Neuronal stem cell (in vitro differentiated cells): ENCODE measurements around the gene PRICKLE3.
"Not testable (repeated sequence)": the region's sequence is repeated elsewhere in the genome, so short reads cannot be mapped to it uniquely, and the experiment has no call there.

Experiments used
- DNase-seq: peaks from one replicate; pipeline ENCODE4 v3.0.0-alpha.2; 2013; ENCODE audit warnings: low spot score
- H2AFZ ChIP-seq: one replicate; pipeline ENCODE4 v1.6.1; 2013; ENCODE audit warnings: mild to moderate bottlenecking, low read length, inconsistent platforms
- H2AK5ac ChIP-seq: 2 replicates; pipeline ENCODE4 v1.6.1; 2013; ENCODE audit warnings: low read depth, mild to moderate bottlenecking, inconsistent platforms, low read length, moderate library complexity, mixed read lengths
- H2BK120ac ChIP-seq: 2 replicates; pipeline ENCODE4 v1.6.1; 2013; ENCODE audit warnings: low read depth, mild to moderate bottlenecking, inconsistent platforms, low read length, moderate library complexity, mixed read lengths
- H2BK12ac ChIP-seq: one replicate; pipeline ENCODE4 v1.6.1; 2013; ENCODE audit warnings: low read length, inconsistent platforms
- H2BK15ac ChIP-seq: 2 replicates; pipeline ENCODE4 v1.6.1; 2013; ENCODE audit warnings: mild to moderate bottlenecking, low read length, inconsistent platforms, mixed read lengths
- H2BK5ac ChIP-seq: one replicate; pipeline ENCODE4 v1.6.1; 2013; ENCODE audit warnings: inconsistent platforms, mild to moderate bottlenecking, low read length, moderate library complexity
- H3K14ac ChIP-seq: one replicate; pipeline ENCODE4 v1.6.1; 2013; ENCODE audit warnings: low read length, inconsistent platforms
- H3K18ac ChIP-seq: 2 replicates; pipeline ENCODE4 v1.6.1; 2013; ENCODE audit warnings: low read length, inconsistent platforms
- H3K23ac ChIP-seq: 2 replicates; pipeline ENCODE4 v1.6.1; 2013; ENCODE audit warnings: low read depth, mild to moderate bottlenecking, mixed read lengths, low read length, inconsistent platforms; ENCODE audit not compliant: poor library complexity
- H3K27ac ChIP-seq: replicated peaks from 3 replicates; pipeline ENCODE4 v1.5.1; 2013; ENCODE audit warnings: low read length, inconsistent platforms
- H3K27me3 ChIP-seq, 3 experiments: 2 replicates each; pipeline ENCODE4 v1.6.1; 2013; ENCODE audit warnings: low read length in 3 of 3, mild to moderate bottlenecking in 2 of 3, inconsistent platforms in 1 of 3, low read depth in 1 of 3, mixed read lengths in 1 of 3, moderate library complexity in 1 of 3; ENCODE audit not compliant: control insufficient read depth in 3 of 3, insufficient read depth in 3 of 3
- H3K36me3 ChIP-seq, 2 donors: replicated peaks in 1 of 2; 2 replicates each; pipeline ENCODE4 v1.6.1; 2013; ENCODE audit warnings: low read length in 2 of 2; ENCODE audit not compliant: control insufficient read depth in 2 of 2, insufficient read depth in 2 of 2
- H3K4ac ChIP-seq: 2 replicates; pipeline ENCODE4 v1.6.1; 2013; ENCODE audit warnings: inconsistent platforms, mild to moderate bottlenecking, low read length, moderate library complexity
- H3K4me1 ChIP-seq, 2 donors: 1 replicate in 1 of 2; 2 replicates in 1 of 2; pipeline ENCODE4 v1.6.1; 2013; ENCODE audit warnings: low read length in 2 of 2, low read depth in 1 of 2; ENCODE audit not compliant: control insufficient read depth in 2 of 2, insufficient read depth in 1 of 2
- H3K4me2 ChIP-seq: one replicate; pipeline ENCODE4 v1.6.1; 2013; ENCODE audit warnings: mild to moderate bottlenecking, low read length, inconsistent platforms; ENCODE audit not compliant: insufficient read depth, poor library complexity, severe bottlenecking
- H3K4me3 ChIP-seq, 2 donors: 2 replicates each; pipeline ENCODE4 v1.5.1; 2013; ENCODE audit warnings: low read length in 2 of 2, mild to moderate bottlenecking in 2 of 2, inconsistent platforms in 1 of 2, moderate library complexity in 1 of 2
- H3K79me1 ChIP-seq: one replicate; pipeline ENCODE4 v1.6.1; 2013; ENCODE audit warnings: low read depth, mild to moderate bottlenecking, inconsistent platforms, low read length, moderate library complexity
- H3K9ac ChIP-seq: one replicate; pipeline ENCODE4 v1.6.1; 2013; ENCODE audit warnings: mild to moderate bottlenecking, low read depth, low read length, inconsistent platforms; ENCODE audit not compliant: poor library complexity
- H3K9me3 ChIP-seq, 2 donors: replicated peaks in 1 of 2; 2 replicates each; pipeline versions ENCODE3 to v1.6.1; 2013; ENCODE audit warnings: low read length in 2 of 2, mild to moderate bottlenecking in 2 of 2, inconsistent platforms in 1 of 2, low read depth in 1 of 2, mixed read lengths in 1 of 2, moderate library complexity in 1 of 2; ENCODE audit not compliant: control insufficient read depth in 2 of 2, insufficient read depth in 1 of 2
- H4K8ac ChIP-seq: one replicate; pipeline ENCODE4 v1.6.1; 2013; ENCODE audit warnings: low read depth, mild to moderate bottlenecking, inconsistent platforms, low read length, moderate library complexity
- H4K91ac ChIP-seq: one replicate; pipeline ENCODE4 v1.6.1; 2013; ENCODE audit warnings: low read length, low read depth, mild to moderate bottlenecking, inconsistent platforms; ENCODE audit not compliant: poor library complexity
- WGBS, 2 donors: extraction: QIAGEN DNeasy Blood & Tissue Kit; methylation state at CpG; one replicate each; pipeline ENCODE4 v1.1.7; 2013; ENCODE audit warnings: missing lambda C conversion rate in 2 of 2, mixed read lengths in 1 of 2; ENCODE audit not compliant: insufficient read length in 2 of 2, insufficient replicate concordance in 1 of 2; ENCODE audit errors: extremely low coverage in 2 of 2; 5-methylcytosine and 5-hydroxymethylcytosine counted together

PRICKLE3 gene

GRCh38 chrX:49173544-49173943, 12.6 kb downstream of the PRICKLE3 start:
- H3K9ac ChIP-seq, H3K4ac ChIP-seq, H4K91ac ChIP-seq, H2AK5ac ChIP-seq, H3K4me2 ChIP-seq, H2BK15ac ChIP-seq, H3K9me3 ChIP-seq, H2BK120ac ChIP-seq, H3K4me3 ChIP-seq, H3K4me1 ChIP-seq, H3K36me3 ChIP-seq, H2AFZ ChIP-seq, H3K79me1 ChIP-seq, H3K27ac ChIP-seq, H4K8ac ChIP-seq, H2BK12ac ChIP-seq, DNase-seq, H3K14ac ChIP-seq, H3K23ac ChIP-seq, H3K18ac ChIP-seq, H2BK5ac ChIP-seq: not testable (repeated sequence)
- no CpG with 5 or more reads among the region's 8 CpGs for WGBS, 2 donors
- peaks cover 4 to 38% (median 23%) of the 10 kb centered on the region in 3 experiments for H3K27me3 ChIP-seq

- peaks cover 4 to 38% (median 23%) of the 10 kb centered on the region in 3 experiments for H3K27me3 ChIP-seq
- no CpG with 5 or more reads among the region's 37 CpGs for WGBS, 2 donors
Observed at GRCh38 chrX:49172280-49172780, 13.8 kb downstream of the PRICKLE3 start.

GRCh38 chrX:49171752-49172279, 14.4 kb downstream of the PRICKLE3 start, which contains the start of gene PLP2:
PLP2 (plus strand) TSS chrX:49171898; CDS start chrX:49172001, 103 bp downstream.
- no peaks in the 10 kb centered on the region for H3K36me3 ChIP-seq
- H3K9me3 ChIP-seq: no peaks in the 10 kb centered on the region
- peaks cover 4 to 38% (median 23%) of the 10 kb centered on the region in 3 experiments for H3K27me3 ChIP-seq
- H3K79me1 ChIP-seq: no peaks in the 10 kb centered on the region
- H3K27ac ChIP-seq: no peak within 1 kb of the TSS
- H3K4me3 ChIP-seq: peak within 1 kb of the TSS; percentile 17 to 75
- H2AK5ac ChIP-seq: no peak within 1 kb of the TSS
- no peak within 1 kb of the TSS for H2BK5ac ChIP-seq
- no peak within 1 kb of the TSS for H2BK120ac ChIP-seq
- no peak within 1 kb of the TSS for H3K23ac ChIP-seq
- H3K4me1 ChIP-seq: peaks cover 0 to 4% of the 10 kb centered on the region in 2 donors
- H3K18ac ChIP-seq: peak within 1 kb of the TSS; percentile 80
- no peak within 1 kb of the TSS for H2BK15ac ChIP-seq
- H3K9ac ChIP-seq: no peak within 1 kb of the TSS
- H3K4me2 ChIP-seq: peak within 1 kb of the TSS; percentile 62
- H3K14ac ChIP-seq: no peak within 1 kb of the TSS
- H3K4ac ChIP-seq: no peak within 1 kb of the TSS
- H2BK12ac ChIP-seq: no peak within 1 kb of the TSS
- peak within 1 kb of the TSS; percentile 87 for H2AFZ ChIP-seq
- no peak for DNase-seq
- no CpG with 5 or more reads among the region's 46 CpGs for WGBS, 2 donors
- H4K91ac ChIP-seq: no peak within 1 kb of the TSS
- H4K8ac ChIP-seq: no peak within 1 kb of the TSS

More at GRCh38 chrX:49172280-49172780, 13.8 kb downstream of the PRICKLE3 start:
- Histone ChIP-seq H3K9ac (no peak overlapping the region), H3K4me3 (peak overlapping the region in 1 of 2 donors; percentile 75), H3K36me3 (no peaks in the 10 kb centered on the region), H2BK120ac (no peak overlapping the region), H2BK5ac (no peak overlapping the region), H4K8ac (no peak overlapping the region), H4K91ac (no peak overlapping the region), H3K27ac (no peak overlapping the region), H3K79me1 (no peaks in the 10 kb centered on the region), H3K23ac (no peak overlapping the region), H3K4me2 (peak overlapping the region; percentile 62), H3K4me1 (peaks cover 0 to 2% of the 10 kb centered on the region in 2 donors), H3K4ac (no peak overlapping the region), H3K9me3 (no peaks in the 10 kb centered on the region), H3K18ac (peak overlapping the region; percentile 80), H2BK12ac (no peak overlapping the region), H2AFZ (peak overlapping the region; percentile 87), H2BK15ac (no peak overlapping the region), H3K14ac (no peak overlapping the region), H2AK5ac (no peak overlapping the region)
- DNase-seq: no peak

- Histone ChIP-seq H3K4me1 (peaks cover 0 to 11% of the 10 kb centered on the region in 2 donors), H3K79me1 (peaks cover 2% of the 10 kb centered on the region), H3K36me3 (no peaks in the 10 kb centered on the region), H4K91ac (no peak overlapping the region), H3K14ac (no peak overlapping the region), H2BK12ac (no peak overlapping the region), H2AK5ac (no peak overlapping the region), H3K9me3 (no peaks in the 10 kb centered on the region), H3K4me3 (no peak overlapping the region), H3K18ac (no peak overlapping the region), H3K27me3 (peaks cover 4 to 19% (median 16%) of the 10 kb centered on the region in 3 experiments), H2BK120ac (no peak overlapping the region), H3K9ac (no peak overlapping the region), H3K23ac (no peak overlapping the region), H2BK5ac (no peak overlapping the region), H3K27ac (no peak overlapping the region), H2AFZ (no peak overlapping the region), H2BK15ac (no peak overlapping the region), H4K8ac (no peak overlapping the region), H3K4ac (no peak overlapping the region), H3K4me2 (no peak overlapping the region)
- WGBS, 2 donors: no CpG with 5 or more reads among the region's 3 CpGs
- no peak for DNase-seq
Observed at GRCh38 chrX:49167740-49168108, 18.4 kb downstream of the PRICKLE3 start.
